Liver (tissue), 9 donors: ENCODE measurements around the gene TMEM128. TPM values are rescaled to one million over a fixed set of nuclear protein-coding genes. Genes with fewer than 3 reads are reported as not detected.

Experiments used
- DNase-seq: peaks from one replicate; pipeline ENCODE4 v3.0.0-alpha.2; 2017; ENCODE audit warnings: low spot score
- H3K27ac ChIP-seq, 2 donors: one replicate each; pipeline ENCODE4 v1.7.0; 2013; ENCODE audit warnings: inconsistent platforms in 2 of 2, low read length in 2 of 2, control low read depth in 1 of 2, low read depth in 1 of 2, mild to moderate bottlenecking in 1 of 2
- H3K27me3 ChIP-seq, 4 donors: one replicate each; pipeline versions ENCODE4 v1.6.1 to v1.7.0; 2013; ENCODE audit warnings: low read length in 3 of 4, inconsistent platforms in 1 of 4, mild to moderate bottlenecking in 1 of 4, moderate library complexity in 1 of 4; ENCODE audit not compliant: control insufficient read depth in 4 of 4, insufficient read depth in 4 of 4
- H3K36me3 ChIP-seq, 4 donors: one replicate each; pipeline versions ENCODE4 v1.6.1 to v1.7.0; 2013; ENCODE audit warnings: low read length in 3 of 4, mild to moderate bottlenecking in 3 of 4, low read depth in 1 of 4, moderate library complexity in 1 of 4; ENCODE audit not compliant: control insufficient read depth in 4 of 4, insufficient read depth in 3 of 4
- H3K4me1 ChIP-seq, 4 donors: one replicate each; pipeline versions ENCODE4 v1.6.1 to v1.7.0; 2013; ENCODE audit warnings: low read length in 3 of 4, mild to moderate bottlenecking in 3 of 4, moderate library complexity in 1 of 4; ENCODE audit not compliant: control insufficient read depth in 4 of 4, insufficient read depth in 4 of 4
- H3K4me3 ChIP-seq, 3 donors: one replicate each; pipeline versions ENCODE4 v1.6.1 to v1.7.0; 2013; ENCODE audit warnings: low read length in 3 of 3, control low read depth in 1 of 3, low read depth in 1 of 3, mild to moderate bottlenecking in 1 of 3
- H3K9ac ChIP-seq, 2 donors: one replicate each; pipeline ENCODE4 v1.7.0; 2013; ENCODE audit warnings: low read length in 2 of 2, mild to moderate bottlenecking in 2 of 2, moderate library complexity in 2 of 2, control low read depth in 1 of 2, low read depth in 1 of 2
- H3K9me3 ChIP-seq, 4 donors: one replicate each; pipeline versions ENCODE4 v1.6.1 to v1.7.0; 2013; ENCODE audit warnings: low read length in 3 of 4; ENCODE audit not compliant: control insufficient read depth in 4 of 4
- ATF3 ChIP-seq: IDR thresholded peaks from 2 replicates; pipeline ENCODE4 v1.6.1; 2016; ENCODE audit warnings: antibody characterized with exemption
- EGR1 ChIP-seq, 2 donors: IDR thresholded peaks; 2 replicates each; pipeline ENCODE4 v1.6.1; 2016 to 2018; ENCODE audit warnings: antibody characterized with exemption in 2 of 2, low read depth in 2 of 2
- FOXA1 ChIP-seq: IDR thresholded peaks from 2 replicates; pipeline ENCODE4 v1.6.1; 2016; ENCODE audit warnings: antibody characterized with exemption
- FOXA2 ChIP-seq: IDR thresholded peaks from 2 replicates; pipeline ENCODE4 v1.6.1; 2016; ENCODE audit warnings: antibody characterized with exemption
- HNF4A ChIP-seq, 2 donors: conservative IDR thresholded peaks; 2 replicates each; pipeline ENCODE4 v1.6.1; 2016; ENCODE audit warnings: antibody characterized with exemption in 2 of 2, mild to moderate bottlenecking in 2 of 2
- HNF4G ChIP-seq: IDR thresholded peaks from 2 replicates; pipeline ENCODE4 v1.6.1; 2016; ENCODE audit warnings: antibody characterized with exemption
- NR2F2 ChIP-seq: IDR thresholded peaks from 2 replicates; pipeline ENCODE4 v1.6.1; 2016; ENCODE audit warnings: antibody characterized with exemption
- REST ChIP-seq: IDR thresholded peaks from 2 replicates; pipeline ENCODE4 v1.6.1; 2016; ENCODE audit warnings: antibody characterized with exemption, mild to moderate bottlenecking
- RXRA ChIP-seq, 2 donors: IDR thresholded peaks; 2 replicates each; pipeline ENCODE4 v1.6.1; 2017 to 2018; ENCODE audit warnings: antibody characterized with exemption in 2 of 2, mild to moderate bottlenecking in 1 of 2
- SP1 ChIP-seq: IDR thresholded peaks from 2 replicates; pipeline ENCODE4 v1.6.1; 2018; ENCODE audit warnings: antibody characterized with exemption, mild to moderate bottlenecking
- TAF1 ChIP-seq: conservative IDR thresholded peaks from 2 replicates; pipeline ENCODE4 v1.6.1; 2016; ENCODE audit warnings: antibody characterized with exemption, mild to moderate bottlenecking
- YY1 ChIP-seq: IDR thresholded peaks from 2 replicates; pipeline ENCODE4 v1.6.1; 2016; ENCODE audit warnings: antibody characterized with exemption, mild to moderate bottlenecking
- WGBS: extraction: QIAGEN DNeasy Blood & Tissue Kit; methylation state at CpG from one replicate; pipeline ENCODE4 v1.1.7; 2013; 5-methylcytosine and 5-hydroxymethylcytosine counted together
- polyA plus RNA-seq, 2 donors: library from polyadenylated mRNA; stranded (reverse) in 1 of 2; unstranded in 1 of 2; fragments of 200-250 nt in 1 of 2; fragments of >200 nt in 1 of 2; fragmentation: Nextera tagmentation in 1 of 2; extraction: Ambion mirVana in 1 of 2; gene quantifications; one replicate each; pipeline versions ENCODE4 v1.2.1 to v1.2.3, GENCODE V29; 2013 to 2015
- total RNA-seq, 2 donors: library from RNA; depleted of rRNA; stranded (reverse); fragments of >200 nt; gene quantifications; one replicate each; pipeline ENCODE4 v1.2.3, GENCODE V29; 2014
- TF ChIP-seq, protein P1 (sequence below): IDR thresholded peaks from 2 replicates; pipeline ENCODE4 v1.6.1; 2016; ENCODE audit warnings: antibody characterized with exemption
- TF ChIP-seq, protein P2 (sequence below): fragments of 150-350 bp; IDR thresholded peaks from 2 replicates; pipeline ENCODE4 v1.5.1; 2017; ENCODE audit warnings: improper control_type of control experiment, low read depth, low read length; ENCODE audit not compliant: missing input control
- donor health status: healthy.
- donor health status: healthy.
- donor health status: healthy.
- donor health status: healthy.
- donor health status: healthy.

TMEM128 gene
- total and polyA plus RNA-seq, 4 donors, result 7.6 to 11.3 (median 9.2) TPM

- TF ChIP-seq YY1 (no peak), SP1 (no peak), NR2F2 (no peak), FOXA2 (no peak), RXRA (IDR thresholded peaks at IDR 0.05) (no peak)
- TF ChIP-seq, protein P1, sequence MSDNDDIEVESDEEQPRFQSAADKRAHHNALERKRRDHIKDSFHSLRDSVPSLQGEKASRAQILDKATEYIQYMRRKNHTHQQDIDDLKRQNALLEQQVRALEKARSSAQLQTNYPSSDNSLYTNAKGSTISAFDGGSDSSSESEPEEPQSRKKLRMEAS, result no peak
Observed at GRCh38 chr4:4227510-4228355, 20.3 kb downstream of the TMEM128 start (continued).

GRCh38 chr4:4226606-4227438 is 21.2 kb downstream of the TMEM128 start, which contains the start of gene OTOP1:
OTOP1 (minus strand) TSS chr4:4226929; CDS start chr4:4226864, 65 bp downstream.
- H3K4me3 ChIP-seq, result no peak within 1 kb of the TSS
- H3K9me3 ChIP-seq, result no peaks in the 10 kb centered on the region
- H3K4me1 ChIP-seq, result peaks cover 0 to 3% (median 0%) of the 10 kb centered on the region in 4 donors
- no peaks in the 10 kb centered on the region for H3K36me3 ChIP-seq
- no peak within 1 kb of the TSS for H3K27ac ChIP-seq
- 13% methylated on average over 81 of the region's 82 CpGs for WGBS
- no peak for DNase-seq
- H3K27me3 ChIP-seq, result peaks cover 0 to 6% (median 0%) of the 10 kb centered on the region in 4 donors
- no peak within 1 kb of the TSS for H3K9ac ChIP-seq
- TF ChIP-seq, protein P1, result no peak
- TF ChIP-seq NR2F2, result no peak
- TF ChIP-seq EGR1 (IDR thresholded peaks at IDR 0.05; ENCODE audit: low read depth in 2 of 2), result no peak
- no peak for TF ChIP-seq HNF4G
- no peak for TF ChIP-seq SP1
- no peak for TF ChIP-seq HNF4A (conservative IDR thresholded peaks at IDR 0.05)
- TF ChIP-seq YY1, result no peak
- no peak for TF ChIP-seq REST
- TF ChIP-seq FOXA1, result no peak
- TF ChIP-seq TAF1, result no peak
- no peak for TF ChIP-seq ATF3
- TF ChIP-seq, protein P2, sequence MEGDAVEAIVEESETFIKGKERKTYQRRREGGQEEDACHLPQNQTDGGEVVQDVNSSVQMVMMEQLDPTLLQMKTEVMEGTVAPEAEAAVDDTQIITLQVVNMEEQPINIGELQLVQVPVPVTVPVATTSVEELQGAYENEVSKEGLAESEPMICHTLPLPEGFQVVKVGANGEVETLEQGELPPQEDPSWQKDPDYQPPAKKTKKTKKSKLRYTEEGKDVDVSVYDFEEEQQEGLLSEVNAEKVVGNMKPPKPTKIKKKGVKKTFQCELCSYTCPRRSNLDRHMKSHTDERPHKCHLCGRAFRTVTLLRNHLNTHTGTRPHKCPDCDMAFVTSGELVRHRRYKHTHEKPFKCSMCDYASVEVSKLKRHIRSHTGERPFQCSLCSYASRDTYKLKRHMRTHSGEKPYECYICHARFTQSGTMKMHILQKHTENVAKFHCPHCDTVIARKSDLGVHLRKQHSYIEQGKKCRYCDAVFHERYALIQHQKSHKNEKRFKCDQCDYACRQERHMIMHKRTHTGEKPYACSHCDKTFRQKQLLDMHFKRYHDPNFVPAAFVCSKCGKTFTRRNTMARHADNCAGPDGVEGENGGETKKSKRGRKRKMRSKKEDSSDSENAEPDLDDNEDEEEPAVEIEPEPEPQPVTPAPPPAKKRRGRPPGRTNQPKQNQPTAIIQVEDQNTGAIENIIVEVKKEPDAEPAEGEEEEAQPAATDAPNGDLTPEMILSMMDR, result no peak
